ENCODE data around the gene MRPL47. TPM values are rescaled to one million over a fixed set of nuclear protein-coding genes. Genes with fewer than 3 reads are reported as not detected.

MRPL47 gene
- total RNA-seq, 2 donors from 2014 or later, result 34.4 to 50.5 TPM

Other genes starting within 250 kb of the MRPL47 start
- 10 to 100 TPM; 17.0 to 41.2 TPM for gene GNB4, start 153.2 kb downstream of the MRPL47 start, total RNA-seq
- 10 to 100 TPM; 23.1 to 27.0 TPM for gene ACTL6A, start 41.7 kb downstream of the MRPL47 start, total RNA-seq
- 100 to 1,000 TPM; 244 to 250 TPM for gene NDUFB5, start 156 bp upstream of the MRPL47 start, total RNA-seq
- 10 to 100 TPM; 57.5 to 57.7 TPM for gene USP13, start 48.4 kb upstream of the MRPL47 start, total RNA-seq

Data from left cardiac atrium (tissue), 2 donors.